Ovary (tissue), 3 donors: Measurements from ENCODE around the gene RNF151.

Experiments used
- CTCF ChIP-seq, 3 donors: fragments of 450-650 bp in 2 of 3; fragments of 200-600 bp in 1 of 3; IDR thresholded peaks; one replicate each; pipeline versions ENCODE4 v1.5.1 to v1.8.0; 2016 to 2022; ENCODE audit warnings: antibody characterized with exemption in 3 of 3, mild to moderate bottlenecking in 1 of 3
- EP300 ChIP-seq: sonication (generic); formaldehyde crosslinking; IDR thresholded peaks from one replicate; pipeline ENCODE4 v1.6.1; 2017; ENCODE audit warnings: antibody characterized with exemption
- donor health status: DM: no; HTN: no; CAD: no.

GRCh38 chr16:1971796-1972489 is 5.3 kb downstream of the RNF151 start, which contains the start of gene TBL3:
- TF ChIP-seq CTCF (IDR thresholded peaks at IDR 0.05) = peak in 1 of 3 donors; percentile 40
- no peak for TF ChIP-seq EP300
